GM20431 (cell line): Measurements from ENCODE around the gene ANKRD23.
"Not testable (repeated sequence)": the region's sequence is repeated elsewhere in the genome, so short reads cannot be mapped to it uniquely, and the experiment has no call there.

ENCODE experiments used
- in situ Hi-C: fragments of 300-500 bp; cut with MseI, MboI; formaldehyde crosslinking; loops from one replicate; pipeline ENCODE4 v1.15.0; 2020; ENCODE audit warnings: low sequenced_read_pairs; ENCODE audit not compliant: unreplicated experiment

ANKRD23 gene

GRCh38 chr2:96843538-96844268 is at the start of gene ANKRD23:
Gene ANKRD23 (minus strand): TSS chr2:96844021. CDS start chr2:96843992, 29 bp downstream.
- in situ Hi-C loops: no loop called here

- in situ Hi-C loops: no loop called here
These were observed 47.9 kb upstream of the ANKRD23 start for GRCh38 chr2:96891591-96892333.

- in situ Hi-C loops: no loop called here
These were observed 47.0 kb upstream of the ANKRD23 start for GRCh38 chr2:96890726-96891385.

- in situ Hi-C loops: no loop called here
These were observed 46.4 kb upstream of the ANKRD23 start for GRCh38 chr2:96890252-96890651.

- in situ Hi-C loops: not testable (repeated sequence)
These were observed 45.7 kb upstream of the ANKRD23 start for GRCh38 chr2:96889502-96889901.

- in situ Hi-C loops: no loop called here
These were observed 44.5 kb upstream of the ANKRD23 start for GRCh38 chr2:96888072-96889011.

GRCh38 chr2:96887493-96888012 is 43.7 kb upstream of the ANKRD23 start:
- in situ Hi-C loops: no loop called here

- in situ Hi-C loops: no loop called here
These were observed 41.9 kb upstream of the ANKRD23 start for GRCh38 chr2:96885432-96886347.

GRCh38 chr2:96884299-96885094 is 40.7 kb upstream of the ANKRD23 start:
- in situ Hi-C loops: no loop called here

GRCh38 chr2:96883306-96883705 is 39.5 kb upstream of the ANKRD23 start:
- in situ Hi-C loops: no loop called here

GRCh38 chr2:96882906-96883305 is 39.1 kb upstream of the ANKRD23 start:
- in situ Hi-C loops: no loop called here

- in situ Hi-C loops: no loop called here
These were observed 38.4 kb upstream of the ANKRD23 start for GRCh38 chr2:96882230-96882629.

- in situ Hi-C loops: no loop called here
These were observed 37.8 kb upstream of the ANKRD23 start for GRCh38 chr2:96881349-96882195.

- in situ Hi-C loops: no loop called here
These were observed 37.1 kb upstream of the ANKRD23 start for GRCh38 chr2:96880891-96881273.

GRCh38 chr2:96879545-96880040 is 35.8 kb upstream of the ANKRD23 start:
- in situ Hi-C loops: no loop called here

- in situ Hi-C loops: no loop called here
These were observed 35.1 kb upstream of the ANKRD23 start for GRCh38 chr2:96878796-96879544.
